GM23248 (cell line): ENCODE measurements around the gene CBX1. TPM values are rescaled to one million over a fixed set of nuclear protein-coding genes. Genes with fewer than 3 reads are reported as not detected.

ENCODE experiments used
- DNase-seq: peaks from one replicate; pipeline ENCODE4 v3.0.0-alpha.2; 2015
- H2AFZ ChIP-seq: fragments of 200-600 bp; sonication (generic); 2 replicates; pipeline ENCODE4 v1.6.1; 2016; ENCODE audit warnings: antibody characterized with exemption
- H3F3A ChIP-seq: fragments of 200-600 bp; sonication (generic); 2 replicates; pipeline ENCODE4 v1.6.1; 2016; ENCODE audit warnings: mild to moderate bottlenecking, antibody characterized with exemption, mixed run types; ENCODE audit not compliant: insufficient read depth
- H3K27ac ChIP-seq: fragments of 200-600 bp; sonication (generic); 2 replicates; pipeline ENCODE4 v1.5.1; 2016; ENCODE audit warnings: mild to moderate bottlenecking
- H3K27me3 ChIP-seq: fragments of 200-600 bp; sonication (generic); replicated peaks from 2 replicates; pipeline ENCODE4 v1.6.1; 2016; ENCODE audit warnings: mild to moderate bottlenecking; ENCODE audit not compliant: insufficient read depth
- H3K36me3 ChIP-seq: fragments of 200-600 bp; sonication (generic); 2 replicates; pipeline ENCODE4 v1.6.1; 2016; ENCODE audit warnings: low read depth, mild to moderate bottlenecking
- H3K4me1 ChIP-seq: fragments of 200-600 bp; sonication (generic); 2 replicates; pipeline ENCODE4 v1.6.1; 2016; ENCODE audit warnings: mild to moderate bottlenecking; ENCODE audit not compliant: insufficient read depth
- H3K4me2 ChIP-seq: fragments of 200-600 bp; sonication (generic); one replicate; pipeline ENCODE4 v1.6.1; 2016; ENCODE audit warnings: mild to moderate bottlenecking; ENCODE audit not compliant: unreplicated experiment
- H3K4me3 ChIP-seq: fragments of 200-600 bp; sonication (generic); 2 replicates; pipeline ENCODE4 v1.5.1; 2016; ENCODE audit warnings: mild to moderate bottlenecking
- H3K79me2 ChIP-seq: fragments of 200-600 bp; sonication (generic); 2 replicates; pipeline ENCODE4 v1.6.1; 2016; ENCODE audit warnings: mild to moderate bottlenecking; ENCODE audit not compliant: insufficient read depth
- H3K9ac ChIP-seq: fragments of 200-600 bp; sonication (generic); 2 replicates; pipeline ENCODE4 v1.6.1; 2016; ENCODE audit warnings: mild to moderate bottlenecking
- H3K9me2 ChIP-seq: fragments of 200-600 bp; sonication (generic); 2 replicates; pipeline ENCODE4 v1.6.1; 2016; ENCODE audit warnings: mixed run types, mild to moderate bottlenecking, moderate library complexity; ENCODE audit not compliant: insufficient read depth
- H3K9me3 ChIP-seq: fragments of 200-600 bp; sonication (generic); one replicate; pipeline ENCODE4 v1.6.1; 2017; ENCODE audit warnings: low read depth
- H4K20me1 ChIP-seq: fragments of 200-600 bp; sonication (generic); 2 replicates; pipeline ENCODE4 v1.6.0; 2016; ENCODE audit not compliant: insufficient read depth
- EZH2 ChIP-seq: fragments of 200-600 bp; sonication (generic); IDR thresholded peaks from 2 replicates; pipeline ENCODE4 v1.6.1; 2018; ENCODE audit warnings: antibody characterized with exemption, mild to moderate bottlenecking; ENCODE audit not compliant: insufficient read depth, poor library complexity, severe bottlenecking
- EZH2phosphoT487 ChIP-seq: fragments of 200-600 bp; sonication (generic); IDR thresholded peaks from 2 replicates; pipeline ENCODE4 v1.6.1; 2018; ENCODE audit warnings: antibody characterized with exemption, moderate library complexity, mild to moderate bottlenecking, low read depth; ENCODE audit not compliant: insufficient read depth
- WGBS, 2 experiments: methylation state at CpG; one replicate each; pipeline ENCODE4 v1.1.6; 2015 to 2017; ENCODE audit warnings: low lambda C conversion rate in 2 of 2, low coverage in 1 of 2; ENCODE audit errors: missing lambda C conversion rate in 2 of 2; 5-methylcytosine and 5-hydroxymethylcytosine counted together
- in situ Hi-C: fragments of 300-500 bp; cut with MboI; formaldehyde crosslinking; loops from 2 replicates; pipeline ENCODE4 v1.15.0; 2020
- polyA plus RNA-seq: library from polyadenylated mRNA; unstranded; fragments of >200 nt; fragmentation: Nextera tagmentation; extraction: Ambion mirVana; gene quantifications from 2 replicates; pipeline ENCODE4 v1.2.1, GENCODE V29; 2016
- total RNA-seq: library from RNA; depleted of rRNA; stranded (reverse); fragments of >200 nt; shearing (Covaris generic); gene quantifications from 2 replicates; pipeline ENCODE4 v1.2.3, GENCODE V29; 2014

Gene CBX1
- total and polyA plus RNA-seq, 2 experiments from 2014 or later, result 40.0 to 53.6 TPM

DNA sequence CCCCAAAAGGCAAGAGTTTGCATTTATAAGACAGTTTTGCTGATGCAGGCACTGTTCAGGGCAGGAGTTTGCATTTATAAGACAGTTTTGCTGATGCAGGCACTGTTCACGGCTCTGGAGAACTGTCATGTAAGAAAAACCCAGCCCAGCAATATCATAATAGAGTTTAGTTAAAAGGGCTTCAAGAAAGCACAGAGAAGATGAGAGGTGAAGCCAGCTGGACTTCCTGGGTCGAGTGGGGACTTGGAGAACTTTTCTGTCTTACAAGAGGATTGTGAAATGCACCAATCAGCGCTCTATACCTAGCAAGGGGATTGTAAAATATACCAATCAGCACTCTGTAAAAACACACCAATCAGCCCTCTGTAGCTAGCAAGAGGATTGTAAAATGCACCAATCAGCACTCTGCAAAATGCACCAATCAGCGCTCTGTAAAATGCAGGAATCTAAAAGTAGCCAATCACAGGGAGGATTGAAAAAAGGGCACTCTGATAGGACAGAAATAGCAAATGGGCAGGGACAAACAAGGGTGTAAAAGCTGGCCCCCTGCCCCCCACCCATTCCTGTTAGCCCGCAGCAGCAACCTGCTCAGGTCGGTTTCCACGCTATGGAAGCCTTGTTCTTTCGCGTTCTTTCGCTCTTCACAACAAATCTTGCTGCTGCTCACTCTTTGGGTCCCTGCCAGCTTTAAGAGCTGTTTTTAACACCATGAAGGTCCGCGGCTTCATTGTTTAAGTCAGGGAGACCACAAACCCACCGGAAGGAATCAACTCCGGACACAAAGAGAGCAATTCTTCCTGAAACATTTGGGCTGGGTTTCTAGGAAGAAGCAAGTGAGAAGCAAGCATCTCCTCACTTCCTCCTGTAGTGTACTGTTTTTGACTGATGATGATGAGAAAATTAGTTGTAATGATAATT lies 1.8 kb upstream of the CBX1 start:
- in situ Hi-C loops, result no loop called here
- 0 out of 2 replicates have a peak, but pooled peaks cover 5% of the 10 kb centered on the region for H4K20me1 ChIP-seq
- H3K27me3 ChIP-seq, result no peaks in the 10 kb centered on the region
- no peaks in the 10 kb centered on the region for H3K9me3 ChIP-seq
- H3K36me3 ChIP-seq, result no peaks in the 10 kb centered on the region
- H3K9me2 ChIP-seq, result no peaks in the 10 kb centered on the region
- no peak overlapping the region for H3K27ac ChIP-seq
- TF ChIP-seq EZH2phosphoT487 (no peak), EZH2 (no peak)
- 87 to 93% methylated on average over 14 of the region's 14 CpGs for WGBS, 2 experiments
- peaks cover 28% of the 10 kb centered on the region for H3K79me2 ChIP-seq
- peaks cover 19% of the 10 kb centered on the region for H3F3A ChIP-seq
- H3K4me2 ChIP-seq, result no peak overlapping the region
- no peak overlapping the region for H2AFZ ChIP-seq
- H3K4me1 ChIP-seq, result peaks cover 6% of the 10 kb centered on the region
- no peak overlapping the region for H3K4me3 ChIP-seq
- no peak overlapping the region for H3K9ac ChIP-seq
- DNase-seq, result no peak

DNA sequence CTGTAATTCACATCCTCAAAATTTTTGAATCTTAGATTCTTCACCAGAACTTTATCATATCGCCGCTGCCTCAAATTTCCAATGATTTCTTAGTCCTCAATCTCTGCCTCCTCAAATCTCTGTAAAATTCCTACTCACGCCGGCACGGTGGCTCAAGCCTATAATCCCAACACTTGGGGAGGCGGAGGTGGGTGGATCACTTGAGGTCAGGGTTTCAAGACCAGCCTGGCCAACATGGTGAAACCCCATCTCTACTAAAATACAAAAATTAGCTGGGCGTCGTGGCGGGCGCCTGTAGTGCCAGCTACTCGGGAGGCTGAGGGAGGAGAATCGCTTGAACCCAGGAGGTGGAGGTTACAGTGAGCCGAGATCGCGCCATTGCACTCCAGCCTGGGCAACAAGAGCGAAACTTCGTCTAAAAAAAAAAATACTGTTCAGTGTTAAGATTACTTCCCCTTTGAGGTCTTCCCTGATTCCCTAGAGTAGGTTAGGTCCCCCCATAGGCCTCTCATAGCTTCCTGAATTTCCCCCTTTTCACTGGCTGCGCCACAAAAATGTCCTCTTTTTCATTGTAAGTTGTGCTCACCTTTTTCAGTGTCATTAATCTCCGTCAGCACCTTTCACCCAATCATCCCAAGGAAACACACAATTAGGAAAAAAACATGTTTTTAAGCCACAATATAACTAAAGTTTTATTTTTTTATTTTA lies 919 bp upstream of the CBX1 start:
- in situ Hi-C loops, result no loop called here
- peaks cover 32% of the 10 kb centered on the region for H3K79me2 ChIP-seq
- no peaks in the 10 kb centered on the region for H3K36me3 ChIP-seq
- H3K27me3 ChIP-seq, result no peaks in the 10 kb centered on the region
- no peak overlapping the region; the same call in 1 of the 2 replicates for H3K9ac ChIP-seq
- no peak for DNase-seq
- 0 out of 2 replicates have a peak overlapping the region, but pooled peaks have one; percentile 99 for H3K4me3 ChIP-seq
- peak overlapping the region; percentile 86; the same call in 1 of the 2 replicates for H2AFZ ChIP-seq
- H3K9me3 ChIP-seq, result no peaks in the 10 kb centered on the region
- 95 to 96% methylated on average over 19 of the region's 19 CpGs for WGBS, 2 experiments
- no peaks in the 10 kb centered on the region for H3K9me2 ChIP-seq
- no peak overlapping the region for H3K27ac ChIP-seq
- peak overlapping the region; percentile 81 for H3K4me2 ChIP-seq
- H4K20me1 ChIP-seq, result 0 out of 2 replicates have a peak, but pooled peaks cover 9% of the 10 kb centered on the region
- peaks cover 10% of the 10 kb centered on the region for H3K4me1 ChIP-seq
- peaks cover 19% of the 10 kb centered on the region for H3F3A ChIP-seq
- TF ChIP-seq EZH2 (no peak), EZH2phosphoT487 (no peak)

DNA sequence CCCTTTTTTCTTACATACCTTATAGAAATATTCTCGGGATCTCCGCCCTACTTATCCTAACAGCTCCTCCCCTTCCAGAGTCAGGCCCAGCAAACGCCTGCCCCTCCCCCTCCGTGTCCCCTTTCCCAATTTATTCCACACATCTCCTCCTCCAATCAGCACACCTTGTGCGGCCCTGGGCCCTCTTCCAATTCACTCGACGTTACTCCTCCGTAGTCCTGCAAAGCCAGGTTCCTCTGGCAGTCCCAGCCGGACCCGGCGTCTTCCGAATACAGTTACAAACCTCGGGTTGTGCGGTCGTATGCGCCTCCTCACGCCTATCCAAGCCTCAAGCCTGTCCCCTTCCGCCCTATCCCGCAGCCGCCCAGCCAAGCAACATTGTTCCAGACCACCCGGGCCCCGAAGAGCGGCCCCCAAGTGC lies 677 bp downstream of the CBX1 start:
- Histone ChIP-seq H3F3A (peaks cover 20% of the 10 kb centered on the region), H3K27me3 (no peaks in the 10 kb centered on the region), H2AFZ (peak overlapping the region; percentile 86), H3K79me2 (peaks cover 48% of the 10 kb centered on the region), H3K9ac (peak overlapping the region; percentile 88), H4K20me1 (0 out of 2 replicates have a peak, but pooled peaks cover 9% of the 10 kb centered on the region), H3K9me3 (no peaks in the 10 kb centered on the region), H3K4me3 (peak overlapping the region; percentile 99), H3K9me2 (no peaks in the 10 kb centered on the region), H3K4me1 (peaks cover 10% of the 10 kb centered on the region), H3K27ac (peak overlapping the region; percentile 86), H3K4me2 (peak overlapping the region; percentile 81), H3K36me3 (no peaks in the 10 kb centered on the region; the same call in 1 of the 2 replicates)
- in situ Hi-C loops, result no loop called here
- WGBS, 2 experiments, result 1% methylated on average over 21 to 23 of the region's 23 CpGs
- no peak for TF ChIP-seq EZH2
- peak; percentile 77 for DNase-seq

DNA sequence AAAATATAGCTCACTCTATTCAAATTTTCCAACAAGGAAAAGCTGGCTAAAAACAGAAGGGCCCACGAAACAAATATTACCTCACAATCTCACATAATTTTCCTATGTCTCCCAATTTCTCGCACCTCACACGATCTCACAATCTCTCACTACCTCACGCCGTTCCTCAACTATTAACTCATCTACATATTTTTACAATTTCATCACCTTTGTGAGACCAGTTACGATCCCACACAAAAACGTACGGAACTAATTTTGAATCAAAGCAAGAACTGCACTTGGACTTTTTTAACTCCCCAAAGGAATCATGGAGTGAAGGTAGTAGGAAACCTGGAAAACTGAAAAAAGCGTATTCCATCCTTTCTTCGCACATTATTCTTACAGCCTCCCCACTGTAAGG lies 1.1 kb downstream of the CBX1 start:
- in situ Hi-C loops, result no loop called here
- H3K4me3 ChIP-seq, result peak overlapping the region; percentile 99
- peak overlapping the region; percentile 81 for H3K4me2 ChIP-seq
- DNase-seq, result peak; percentile 86
- H3K4me1 ChIP-seq, result peaks cover 10% of the 10 kb centered on the region
- H3F3A ChIP-seq, result peaks cover 24% of the 10 kb centered on the region
- H3K9me3 ChIP-seq, result no peaks in the 10 kb centered on the region
- peaks cover 2% of the 10 kb centered on the region; the same call in 1 of the 2 replicates for H3K36me3 ChIP-seq
- H3K27ac ChIP-seq, result peak overlapping the region; percentile 86
- WGBS, 2 experiments, result 2% methylated on average over 10 of the region's 10 CpGs
- peaks cover 53% of the 10 kb centered on the region for H3K79me2 ChIP-seq
- peak overlapping the region; percentile 88 for H3K9ac ChIP-seq
- peak overlapping the region; percentile 86 for H2AFZ ChIP-seq
- H3K9me2 ChIP-seq, result no peaks in the 10 kb centered on the region
- TF ChIP-seq EZH2phosphoT487, result no peak
- TF ChIP-seq EZH2, result no peak
- 0 out of 2 replicates have a peak, but pooled peaks cover 9% of the 10 kb centered on the region for H4K20me1 ChIP-seq
- no peaks in the 10 kb centered on the region for H3K27me3 ChIP-seq
